HCEC 1CT (cell line): ENCODE data around the gene JPT1.
"Not testable (repeated sequence)": the region's sequence is repeated elsewhere in the genome, so short reads cannot be mapped to it uniquely, and the experiment has no call there.

Experiments used
- DNase-seq: peaks from one replicate; pipeline ENCODE4 v3.0.0-alpha.2; 2017

The JPT1 gene

GRCh38 chr17:75154195-75155106 is at the start of gene JPT1:
Gene JPT1, minus strand, starts transcription at chr17:75154512. Its CDS starts 115 bp downstream, at chr17:75154397.
- peak; percentile 98 for DNase-seq

GRCh38 chr17:75199886-75200618 is 45.7 kb upstream of the JPT1 start:
- no peak for DNase-seq

- no peak for DNase-seq
These were observed 40.6 kb upstream of the JPT1 start for GRCh38 chr17:75194879-75195278.

- DNase-seq: peak; percentile 32
These were observed 37.3 kb upstream of the JPT1 start for GRCh38 chr17:75191584-75191983.

GRCh38 chr17:75188614-75189013 is 34.3 kb upstream of the JPT1 start:
- no peak for DNase-seq

GRCh38 chr17:75183999-75184884 is 29.9 kb upstream of the JPT1 start:
- no peak for DNase-seq

- peak; percentile 90 for DNase-seq
These were observed 28.5 kb upstream of the JPT1 start, which contains the start of gene SUMO2 for GRCh38 chr17:75182569-75183436. Gene SUMO2, minus strand, starts transcription at chr17:75182959. Its CDS starts 125 bp downstream, at chr17:75182834.

GRCh38 chr17:75182319-75182568 is 27.9 kb upstream of the JPT1 start:
- DNase-seq: no peak

- peak; percentile 23 for DNase-seq
These were observed 27.5 kb upstream of the JPT1 start for GRCh38 chr17:75181608-75182318.

- no peak for DNase-seq
These were observed 26.8 kb upstream of the JPT1 start for GRCh38 chr17:75181110-75181509.

- no peak for DNase-seq
These were observed 24.1 kb upstream of the JPT1 start for GRCh38 chr17:75178453-75178852.

GRCh38 chr17:75176625-75177024 is 22.3 kb upstream of the JPT1 start:
- DNase-seq: no peak

GRCh38 chr17:75174996-75175395 is 20.7 kb upstream of the JPT1 start:
- DNase-seq: no peak

GRCh38 chr17:75173526-75173925 is 19.2 kb upstream of the JPT1 start:
- no peak for DNase-seq

GRCh38 chr17:75168998-75169397 is 14.7 kb upstream of the JPT1 start:
- no peak for DNase-seq

GRCh38 chr17:75164606-75165005 is 10.3 kb upstream of the JPT1 start:
- not testable (repeated sequence) for DNase-seq

- no peak for DNase-seq
These were observed 8.8 kb upstream of the JPT1 start for GRCh38 chr17:75163074-75163473.

- DNase-seq: no peak
These were observed 5.9 kb upstream of the JPT1 start for GRCh38 chr17:75160211-75160610.

- peak; percentile 52 for DNase-seq
These were observed 5.1 kb upstream of the JPT1 start for GRCh38 chr17:75159196-75160031.

- DNase-seq: peak; percentile 1
These were observed 4.2 kb upstream of the JPT1 start for GRCh38 chr17:75158480-75158879.
